HG02798 (cell line): Measurements from ENCODE around the gene ZCRB1.
"Not testable (repeated sequence)": the region's sequence is repeated elsewhere in the genome, so short reads cannot be mapped to it uniquely, and the experiment has no call there.

Experiments used
- ATAC-seq: cut with Tn5 transposase; IDR thresholded peaks from one replicate; pipeline ENCODE4 v1.9.1; 2021; ENCODE audit warnings: mild to moderate bottlenecking; ENCODE audit not compliant: unreplicated experiment, poor library complexity

Gene ZCRB1

DNA sequence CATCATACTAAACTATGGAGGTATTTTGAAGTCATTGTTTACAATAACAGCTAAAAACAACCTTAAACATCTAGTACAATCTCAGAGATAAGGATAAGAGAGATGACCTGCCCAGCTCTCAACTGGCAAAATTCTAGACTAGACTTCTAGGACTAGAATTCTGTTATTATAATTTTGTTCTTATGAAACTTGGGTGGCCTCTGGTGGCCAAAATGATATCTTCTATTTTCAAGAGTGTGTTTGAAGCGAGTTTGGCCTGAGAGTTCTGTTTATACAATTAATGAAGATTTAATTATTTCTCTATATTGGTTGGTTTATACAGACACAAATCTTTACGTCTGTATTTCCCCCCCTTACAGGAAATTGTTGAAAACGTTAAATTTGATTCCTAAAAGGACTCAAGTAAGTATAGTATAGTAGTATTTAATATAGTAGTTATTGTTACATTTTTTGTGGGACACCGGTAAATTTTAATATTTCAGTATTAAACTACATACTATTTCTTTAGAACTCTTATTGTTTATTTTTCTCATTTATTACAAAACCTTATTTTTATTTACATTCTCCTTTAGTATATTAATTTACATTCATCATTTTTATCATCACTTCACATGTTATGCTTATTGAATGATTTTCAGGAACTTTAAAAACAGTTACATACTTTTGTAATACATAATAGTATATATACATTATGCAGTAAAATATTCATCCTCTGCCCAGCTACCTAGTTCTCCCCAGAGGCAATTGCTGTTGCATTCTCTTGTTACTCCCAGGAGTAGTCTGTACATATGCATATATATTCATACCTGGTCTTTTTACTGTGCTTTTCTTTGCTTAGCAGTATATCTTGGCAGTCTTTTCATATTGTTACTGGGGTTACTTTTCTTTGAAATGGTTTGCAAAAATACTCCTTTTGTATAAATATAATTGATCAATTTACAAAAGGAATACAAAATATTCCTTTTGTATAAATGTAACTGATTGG, 6.7 kb upstream of the ZCRB1 start:
- ATAC-seq: peak; percentile 77

DNA sequence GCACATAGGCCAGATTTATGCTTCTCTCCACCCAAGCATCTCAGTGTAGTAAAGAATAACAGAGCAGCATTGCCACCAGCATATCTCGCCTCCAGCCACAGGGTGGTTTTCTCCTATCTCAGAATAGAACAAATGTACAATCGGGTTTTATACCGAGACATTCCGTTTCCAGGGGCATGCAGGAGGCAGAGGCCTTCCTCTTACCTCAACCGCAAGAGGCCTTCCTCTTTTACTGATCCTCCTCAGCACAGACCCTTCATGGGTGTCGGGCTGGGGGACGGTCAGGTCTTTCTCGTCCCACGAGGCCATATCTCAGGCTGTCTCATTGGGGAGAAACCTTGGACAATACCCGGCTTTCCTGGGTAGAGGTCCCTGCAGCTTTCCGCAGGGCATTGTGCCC, 4.2 kb upstream of the ZCRB1 start:
- ATAC-seq: not testable (repeated sequence)

DNA sequence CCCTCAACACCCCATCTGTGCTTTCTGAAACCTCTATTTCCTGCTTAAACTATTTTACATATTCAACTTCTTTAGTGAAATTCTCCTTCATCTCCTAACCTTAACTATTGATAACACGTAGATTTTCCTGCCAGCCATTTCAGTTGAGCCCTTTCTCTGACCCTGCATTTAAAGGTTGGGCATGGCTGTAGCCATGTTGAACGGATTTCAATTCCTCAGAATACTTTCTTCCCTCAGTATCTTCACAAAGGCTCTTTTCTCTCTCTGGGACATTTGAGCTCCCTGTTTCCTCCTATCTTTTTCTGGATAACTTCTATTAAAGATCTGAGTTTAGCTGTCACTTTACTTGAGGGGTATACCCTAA, 1.3 kb upstream of the ZCRB1 start:
- no peak for ATAC-seq

DNA sequence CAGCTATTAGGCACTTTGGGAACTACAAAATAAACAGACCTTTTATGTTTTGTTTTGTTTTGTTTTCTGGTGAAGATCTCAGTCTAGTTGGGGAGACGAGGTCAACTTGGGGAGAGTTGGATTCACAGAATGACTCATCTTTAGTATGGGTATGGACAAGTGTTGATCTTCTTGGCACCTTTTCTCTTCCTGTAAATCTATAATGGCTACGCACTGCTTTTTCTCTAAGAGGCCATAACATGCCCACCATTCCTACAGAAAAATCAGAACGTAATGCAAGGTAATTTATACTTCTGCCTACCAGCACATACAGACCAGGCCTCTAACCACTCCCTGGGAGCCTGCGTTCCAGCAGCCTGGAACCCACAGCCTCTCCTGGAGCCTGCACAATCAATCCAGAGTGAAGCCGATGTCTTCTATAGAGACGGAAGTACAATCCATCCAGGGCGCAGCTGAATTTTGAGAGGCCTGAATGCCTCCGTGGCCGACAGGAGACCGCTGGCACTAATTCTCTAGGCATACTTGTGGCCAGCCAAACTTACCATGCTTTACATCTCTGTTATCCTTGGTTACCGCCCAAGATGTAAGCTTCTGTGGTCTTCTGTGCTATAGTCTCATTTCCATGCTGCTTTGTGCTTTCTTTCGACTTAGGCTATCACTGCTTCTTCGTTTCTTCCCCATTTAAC, 790 bp upstream of the ZCRB1 start:
- no peak for ATAC-seq

DNA sequence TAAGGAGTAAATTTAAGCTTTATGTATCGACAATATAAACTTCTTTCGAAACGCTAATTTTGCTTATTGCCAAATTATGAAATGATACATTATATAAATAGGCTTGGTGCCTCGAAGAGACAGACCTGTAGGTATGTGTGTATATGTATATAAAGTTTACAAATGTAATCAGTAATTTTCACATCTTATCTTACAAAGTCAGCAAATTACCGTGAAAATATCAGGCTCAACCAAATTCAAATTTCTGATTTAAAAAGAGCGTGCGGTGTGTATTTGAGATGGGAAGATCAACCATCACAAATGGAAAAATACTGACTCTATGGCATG, 605 bp downstream of the ZCRB1 start:
- no peak for ATAC-seq

DNA sequence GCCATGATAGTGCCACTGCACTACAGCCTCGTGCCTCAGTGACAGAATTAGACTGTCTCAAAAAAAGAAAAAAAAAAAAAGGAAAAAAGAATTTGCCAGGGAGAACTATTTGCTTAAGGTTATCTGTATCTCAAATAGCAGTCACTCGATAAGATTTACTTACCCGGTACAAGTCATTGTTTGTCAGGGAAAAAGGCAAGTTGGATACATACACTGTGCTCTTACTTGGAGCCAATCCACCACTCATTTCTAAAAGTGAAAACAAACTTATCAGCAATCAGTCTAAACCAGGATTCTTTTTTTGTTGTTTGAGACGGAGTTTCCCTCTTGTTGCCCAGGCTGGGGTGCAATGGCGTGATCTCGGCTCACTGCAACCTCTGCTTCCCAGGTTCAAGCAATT, 2.0 kb downstream of the ZCRB1 start:
- no peak for ATAC-seq

DNA sequence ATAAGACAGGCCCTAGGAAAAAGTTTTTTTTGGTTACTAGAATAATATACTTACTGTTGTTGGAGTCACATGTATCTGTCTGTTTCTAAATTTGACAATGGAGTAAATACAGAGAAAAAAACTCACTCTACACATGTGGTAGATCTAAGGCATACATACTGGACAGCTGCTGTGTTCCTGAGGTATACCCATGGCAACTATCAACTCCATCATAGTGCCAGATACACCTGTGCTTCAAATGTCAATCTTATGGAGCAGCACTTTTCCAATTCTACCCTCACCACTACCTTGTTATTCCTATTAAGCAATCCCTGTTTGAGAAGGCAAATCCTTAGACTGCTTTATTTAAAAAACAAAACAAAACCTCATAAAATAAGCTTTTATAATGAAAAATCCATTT, 3.3 kb downstream of the ZCRB1 start:
- no peak for ATAC-seq

DNA sequence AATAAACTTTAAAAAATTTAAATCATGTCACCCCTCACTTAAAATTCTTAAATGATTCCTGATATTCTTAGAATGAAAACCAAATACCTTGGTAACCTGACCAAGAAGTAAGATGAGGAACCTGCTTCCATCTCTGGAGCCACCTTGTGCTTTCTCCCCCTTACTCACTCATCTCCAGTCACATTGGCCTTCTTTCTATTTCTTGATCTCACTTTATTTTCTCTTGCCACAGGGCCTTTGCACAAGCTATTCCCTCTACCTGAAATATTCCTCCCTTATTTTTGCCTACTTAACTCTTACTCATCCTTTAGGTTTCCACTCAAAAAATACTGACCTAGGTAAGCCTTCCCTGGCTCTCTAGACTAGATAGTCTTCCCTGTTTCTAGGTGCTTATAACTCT, 5.1 kb downstream of the ZCRB1 start:
- ATAC-seq: no peak

DNA sequence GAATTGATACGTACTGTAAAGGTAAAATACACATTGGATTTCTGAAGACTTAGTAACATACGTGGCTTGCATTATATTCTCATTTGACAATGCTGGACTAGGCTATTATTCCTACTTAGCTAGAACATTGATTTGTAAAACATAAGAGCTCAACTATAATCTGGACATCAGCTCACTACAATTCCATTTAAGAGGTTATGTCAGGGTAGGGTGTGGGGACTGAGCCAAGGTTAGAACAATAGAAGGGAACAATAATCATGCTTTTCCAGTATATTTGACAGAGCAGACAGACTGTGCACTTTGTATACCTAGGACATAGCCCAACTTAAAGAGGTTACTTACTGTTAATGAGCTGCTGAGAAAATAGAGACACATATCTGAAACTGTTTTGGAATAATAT, 10.8 kb downstream of the ZCRB1 start:
- ATAC-seq: no peak

DNA sequence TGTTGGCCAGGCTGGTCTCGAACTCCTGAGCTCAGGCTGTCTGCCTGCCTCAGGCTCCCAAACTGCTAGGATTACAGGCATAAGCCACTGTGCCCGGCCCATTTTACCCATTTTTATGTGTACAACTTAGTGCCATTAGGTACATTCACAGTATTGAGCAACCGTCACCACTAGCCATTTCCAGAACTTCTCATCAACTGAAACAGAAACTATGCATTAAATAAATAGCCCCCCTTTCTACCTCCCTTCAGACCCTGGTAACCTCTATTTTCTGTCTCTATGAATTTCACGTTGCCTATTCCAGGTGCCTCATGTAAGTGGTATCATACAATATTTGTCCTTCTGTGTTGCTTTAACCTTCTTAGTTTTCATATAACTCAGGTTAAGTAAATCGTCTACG, 15.9 kb downstream of the ZCRB1 start:
- no peak for ATAC-seq

DNA sequence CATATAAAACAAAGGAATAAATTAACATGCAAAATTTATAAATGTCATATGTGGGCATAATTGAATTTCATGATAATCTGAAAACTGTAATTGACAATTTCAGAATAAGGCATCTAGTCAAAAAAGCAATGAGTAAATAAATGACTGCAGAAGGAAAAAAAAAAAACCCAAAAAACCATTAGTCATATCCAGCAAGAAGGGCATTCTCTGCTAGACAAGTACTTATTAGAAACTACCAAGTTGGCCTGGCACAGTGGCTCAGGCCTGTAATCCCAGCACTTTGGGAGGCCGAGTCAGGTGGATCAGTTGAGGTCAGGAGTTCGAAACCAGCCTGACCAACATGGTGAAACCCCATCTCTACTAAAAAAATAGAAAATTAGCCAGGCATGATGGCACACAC, 17.5 kb downstream of the ZCRB1 start:
- no peak for ATAC-seq

DNA sequence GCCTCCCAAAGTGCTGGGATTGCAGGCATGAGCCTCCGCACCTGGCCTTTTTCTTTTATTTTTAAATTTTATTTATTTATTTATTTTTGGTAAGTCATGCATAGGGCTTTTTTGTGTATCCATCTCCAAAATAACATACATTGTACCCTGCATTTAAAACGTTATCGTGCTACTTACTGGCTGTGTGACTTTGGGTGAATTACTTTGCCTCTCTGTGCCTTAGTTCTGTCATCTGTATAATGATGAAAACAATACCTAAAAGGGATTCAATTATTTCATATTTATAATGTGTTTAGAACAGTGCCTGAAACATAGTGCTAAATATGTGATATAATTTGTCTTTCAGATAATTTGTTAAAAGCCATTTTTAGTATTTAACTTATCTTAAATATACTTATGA, 19.6 kb downstream of the ZCRB1 start:
- ATAC-seq: no peak

DNA sequence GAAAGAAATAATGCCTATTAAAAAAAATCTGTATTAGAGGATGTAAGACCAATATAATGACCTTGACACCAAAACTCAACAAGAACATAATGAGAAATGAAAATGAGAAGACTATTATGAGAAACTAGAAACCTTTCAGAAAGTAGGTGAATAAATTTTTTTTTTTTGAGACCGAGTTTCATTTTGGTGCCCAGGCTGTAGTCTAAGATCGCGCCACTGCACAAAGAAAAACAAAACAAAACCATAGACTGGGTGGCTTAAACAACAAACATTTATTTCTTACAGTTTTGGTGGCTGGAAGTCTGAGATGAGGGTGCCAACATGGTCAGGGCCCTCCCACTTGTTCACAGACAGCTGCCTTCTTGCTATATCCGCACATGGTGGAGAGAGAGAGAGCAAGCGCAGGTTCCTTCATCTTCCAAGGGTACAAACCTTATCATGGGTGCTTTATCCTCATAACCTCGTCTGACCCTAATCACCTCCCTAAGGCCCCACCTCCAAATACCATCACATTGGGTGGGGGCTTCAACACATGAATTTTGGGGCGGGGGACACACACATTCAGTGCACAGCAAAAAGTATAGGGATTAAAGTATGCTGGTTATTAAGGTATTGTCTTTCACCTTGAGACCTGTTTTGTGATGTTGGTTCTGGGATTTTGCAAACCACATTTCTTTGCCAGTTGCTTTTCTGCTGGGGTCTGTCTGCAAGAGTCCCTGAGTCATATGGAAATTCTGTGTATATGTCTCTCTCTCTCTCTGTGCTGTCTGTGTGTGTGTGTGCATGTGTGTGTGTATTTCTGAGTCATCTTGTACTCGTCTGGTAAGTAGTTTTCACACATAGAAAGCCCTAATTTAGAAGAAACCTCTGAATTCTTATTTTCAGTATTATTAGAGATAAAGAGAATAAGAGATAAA, 26.2 kb downstream of the ZCRB1 start:
- peak; percentile 84 for ATAC-seq

DNA sequence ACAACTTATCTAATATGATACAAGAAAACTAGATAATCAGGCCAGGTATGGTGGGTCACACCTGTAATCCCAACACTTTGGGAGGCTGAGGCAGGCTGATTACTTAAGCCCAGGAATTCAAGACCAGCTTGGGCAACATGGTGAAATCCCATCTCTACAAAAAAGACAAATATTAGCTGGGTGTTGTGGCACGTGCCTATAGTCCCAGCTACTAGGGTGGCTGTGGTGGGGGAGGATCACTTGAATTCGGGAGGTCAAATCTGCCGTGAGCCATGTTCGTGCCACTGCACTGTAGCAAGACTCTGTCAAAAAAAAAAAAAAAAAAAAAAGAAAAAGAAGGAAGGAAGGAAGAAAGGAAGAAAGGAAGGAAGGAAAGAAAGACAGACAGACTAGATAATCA, 27.0 kb downstream of the ZCRB1 start:
- no peak for ATAC-seq

DNA sequence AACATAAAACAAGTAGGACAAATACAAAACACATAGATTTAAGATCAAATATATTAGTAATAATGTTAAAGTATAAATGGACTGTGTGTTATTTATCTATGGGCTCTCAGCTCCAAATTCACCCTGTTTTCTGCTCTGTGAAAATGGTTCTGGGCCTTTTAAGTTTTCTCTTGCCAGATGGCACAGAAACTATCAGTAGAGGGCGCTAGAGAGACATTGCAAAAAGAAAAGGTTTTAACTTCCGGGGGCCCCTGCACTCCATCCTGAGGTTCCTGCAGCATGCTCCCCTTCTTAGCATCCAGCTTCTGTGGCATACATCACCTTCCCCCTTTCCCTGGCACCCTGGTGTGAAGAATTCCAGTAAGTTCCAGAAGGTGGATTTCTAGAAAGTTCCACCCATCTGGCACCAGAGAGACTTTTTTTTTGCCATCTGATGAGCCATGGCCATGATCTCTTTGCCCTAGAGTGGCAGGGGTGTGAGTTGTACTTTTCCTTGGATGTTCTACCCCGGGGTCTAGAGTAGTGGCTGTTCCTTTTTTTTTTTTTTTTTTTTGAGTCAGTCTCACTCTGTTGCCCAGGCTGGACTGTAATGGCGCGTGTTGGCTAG, 29.3 kb downstream of the ZCRB1 start:
- no peak for ATAC-seq

DNA sequence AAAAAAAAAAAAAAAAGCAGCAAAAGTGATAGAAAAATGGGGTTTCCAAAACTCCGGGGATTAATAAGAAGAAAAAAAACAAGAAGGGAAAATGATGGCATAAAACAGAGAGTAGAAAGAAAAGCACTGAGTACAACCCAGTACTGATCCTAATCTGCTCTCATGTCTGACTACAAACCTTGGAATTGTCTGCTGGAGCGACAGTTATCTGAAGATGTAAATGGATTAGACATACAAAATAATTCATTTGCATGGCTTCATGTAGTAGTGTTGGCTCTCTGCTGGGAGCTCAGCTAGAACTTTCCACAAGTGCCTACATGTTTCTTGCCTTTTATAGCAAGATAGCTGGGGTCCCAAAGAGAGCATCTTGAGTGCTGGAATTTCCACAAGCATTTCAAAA, 34.2 kb downstream of the ZCRB1 start:
- no peak for ATAC-seq

DNA sequence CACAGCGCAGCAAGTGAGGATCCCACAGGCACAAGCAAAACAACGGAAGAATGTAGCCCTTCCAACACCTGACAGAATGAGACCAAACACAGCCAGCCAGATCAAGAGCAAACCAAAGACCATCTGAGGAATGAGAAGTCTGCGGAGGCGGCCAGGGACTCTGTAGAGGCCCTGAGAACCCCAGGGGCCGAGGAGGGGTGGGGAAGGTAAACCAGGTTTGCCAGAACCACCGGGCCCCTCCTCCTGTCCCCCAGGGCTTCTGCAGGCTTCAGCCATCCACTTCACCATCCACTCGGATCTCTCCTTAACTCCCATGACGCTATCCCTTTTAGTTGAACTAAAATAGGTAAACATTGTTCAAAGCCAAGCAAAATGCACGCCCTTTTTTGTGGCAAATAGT, 37.4 kb downstream of the ZCRB1 start:
- no peak for ATAC-seq

DNA sequence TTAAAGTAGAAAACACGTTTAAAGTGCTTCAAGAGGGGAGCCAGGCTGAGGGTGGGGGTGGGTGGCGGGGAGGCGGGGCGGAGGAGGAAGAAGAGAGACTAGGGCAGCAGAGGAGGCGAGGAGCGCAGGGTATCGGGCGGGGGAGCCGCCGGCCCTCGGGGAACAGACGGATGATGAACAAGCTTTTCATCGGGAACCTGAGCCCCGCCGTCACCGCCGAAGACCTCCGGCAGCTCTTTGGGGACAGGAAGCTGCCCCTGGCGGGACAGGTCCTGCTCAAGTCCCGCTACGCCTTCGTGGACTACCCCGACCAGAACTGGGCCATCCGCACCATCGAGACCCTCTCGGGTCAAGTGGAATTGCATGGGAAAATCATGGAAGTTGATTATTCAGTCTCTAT, 39.2 kb downstream of the ZCRB1 start:
- ATAC-seq: no peak

DNA sequence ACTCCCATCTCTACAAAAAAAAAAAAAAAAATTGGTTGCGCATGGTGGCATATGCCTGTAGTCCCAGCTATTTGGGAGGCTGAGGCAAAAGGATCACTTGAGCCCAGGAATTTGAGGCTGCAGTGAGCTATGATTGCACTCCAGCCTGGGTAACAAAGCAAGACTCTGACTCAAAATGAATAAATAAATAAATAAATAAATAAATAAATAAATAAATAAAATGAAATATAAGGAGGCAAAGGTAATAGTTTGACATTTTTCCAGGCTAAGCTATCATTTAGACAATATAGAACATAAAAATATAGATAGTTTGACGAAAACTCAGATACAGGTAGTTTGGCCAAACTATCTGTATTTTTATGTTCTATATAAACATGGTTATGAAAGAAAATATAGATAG, 40.5 kb downstream of the ZCRB1 start:
- ATAC-seq: no peak

DNA sequence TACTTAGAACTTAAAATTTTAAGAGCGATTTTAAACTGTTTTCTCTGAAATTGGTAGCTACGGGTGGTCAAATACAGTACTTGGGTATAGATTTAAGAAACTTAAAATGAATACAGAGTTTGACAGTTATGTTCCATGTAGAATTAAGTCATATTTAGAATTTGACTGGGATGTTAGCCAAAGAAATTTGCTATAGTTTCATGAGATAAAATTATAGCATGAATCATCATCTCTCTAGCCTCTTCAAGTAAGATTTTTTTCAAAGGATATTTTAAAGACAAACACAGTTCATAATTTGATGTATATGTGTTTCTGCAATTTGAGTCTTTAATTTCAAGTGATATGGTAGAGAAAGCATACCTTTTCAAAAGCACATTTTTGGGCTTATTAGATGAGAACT, 41.0 kb downstream of the ZCRB1 start:
- ATAC-seq: no peak

DNA sequence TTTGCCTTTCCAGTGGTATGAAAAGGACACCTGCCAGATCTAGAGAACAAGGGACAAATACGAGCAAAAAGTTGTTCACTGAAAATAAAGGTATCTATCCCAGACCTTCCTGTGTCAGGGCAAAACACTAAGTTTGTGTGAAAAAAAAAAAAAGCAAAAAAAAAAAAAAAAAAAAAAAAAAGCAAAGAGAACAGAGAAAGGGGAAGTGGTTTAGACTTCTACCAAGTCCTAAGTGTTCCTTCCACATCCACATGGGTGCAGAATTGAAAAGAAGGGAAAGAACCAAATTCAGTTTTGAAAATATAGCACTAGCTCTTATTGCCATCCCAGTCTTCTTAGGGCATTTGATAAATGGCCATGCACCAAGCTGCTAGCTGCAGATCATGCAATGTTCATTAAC, 41.7 kb downstream of the ZCRB1 start:
- ATAC-seq: no peak
